ENCODE data around the gene COX4I1.

Gene COX4I1

GRCh38 chr16:85768199-85768598, 31.3 kb upstream of the COX4I1 start:
- DNase-seq = no peak

DNA sequence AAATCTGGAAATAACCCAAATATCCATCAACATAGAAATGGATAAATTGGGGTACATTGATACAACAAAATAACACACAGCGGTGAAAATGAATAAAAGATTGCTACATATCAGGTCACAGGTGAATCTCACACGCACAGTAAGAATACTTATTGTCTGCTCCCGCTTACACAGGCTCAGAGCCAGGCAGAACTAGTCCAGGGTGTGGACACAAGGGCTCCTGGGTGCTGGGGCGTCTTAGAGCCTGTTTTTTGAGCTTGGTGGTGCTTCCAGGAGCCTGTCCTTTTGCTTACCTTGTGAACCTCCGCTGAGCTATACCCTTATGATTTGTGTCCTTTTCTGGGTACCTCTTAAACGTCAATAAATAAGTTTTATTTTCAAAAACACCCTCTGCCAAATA, 28.8 kb upstream of the COX4I1 start:
- DNase-seq = no peak

GRCh38 chr16:85773044-85773443, 26.5 kb upstream of the COX4I1 start:
- DNase-seq = no peak

DNA sequence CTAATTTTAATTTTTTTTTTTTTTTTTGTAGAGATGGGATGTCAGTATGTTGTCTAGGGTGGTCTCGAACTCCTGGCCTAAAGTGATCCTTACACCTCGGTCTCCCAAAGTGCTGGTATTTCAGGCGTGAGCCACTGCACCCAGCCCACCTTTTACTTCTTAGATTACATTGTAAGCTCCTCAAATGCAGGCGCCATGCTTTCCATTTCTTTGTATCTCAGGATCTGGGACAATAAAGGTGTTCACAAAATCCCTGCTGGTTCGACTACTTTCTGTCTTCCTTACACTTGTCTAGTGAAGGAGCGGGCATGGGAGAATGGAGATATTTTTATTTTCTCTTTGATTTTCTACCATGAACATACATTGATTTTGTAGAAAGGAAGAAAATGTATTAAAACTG, 25.4 kb upstream of the COX4I1 start:
- DNase-seq = no peak

- DNase-seq = no peak
These were observed 24.7 kb upstream of the COX4I1 start for GRCh38 chr16:85774811-85775210.

DNA sequence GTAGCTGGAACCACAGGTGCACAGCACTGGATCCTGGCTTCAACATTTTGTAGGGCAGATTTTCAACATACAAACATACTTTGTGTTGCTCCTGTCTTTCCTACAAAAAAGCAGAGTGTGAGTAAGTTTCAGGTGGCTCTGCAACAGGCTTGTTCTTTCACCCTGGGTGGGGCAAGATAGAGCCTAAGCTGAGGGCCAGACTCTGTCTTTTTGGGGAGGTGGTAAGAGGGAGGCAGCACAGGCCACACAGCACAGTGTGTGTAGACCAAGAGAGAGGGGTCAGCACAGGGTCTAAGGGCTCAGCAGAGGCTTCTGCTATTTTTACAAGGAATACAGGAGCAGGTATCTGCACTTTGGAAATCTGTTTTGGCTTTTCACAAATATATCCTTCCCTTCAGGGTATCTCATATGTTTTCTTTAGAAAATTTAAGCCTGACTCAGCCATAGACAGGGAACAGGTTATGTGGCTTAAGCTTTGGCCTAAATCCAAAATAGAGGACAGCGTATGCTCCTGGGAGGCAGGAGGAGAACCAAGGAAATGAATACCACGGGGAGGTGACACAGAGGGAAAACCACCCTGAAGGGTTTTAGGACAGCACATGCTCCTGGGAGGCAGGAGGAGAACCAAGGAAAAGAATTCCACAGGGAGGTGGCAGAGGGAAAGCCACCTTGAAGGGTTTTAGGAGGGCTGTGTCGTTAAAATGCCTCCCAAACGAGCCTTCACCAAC, 21.7 kb upstream of the COX4I1 start:
- no peak for DNase-seq

GRCh38 chr16:85778873-85779272, 20.6 kb upstream of the COX4I1 start:
- DNase-seq = no peak

GRCh38 chr16:85780281-85780680, 19.2 kb upstream of the COX4I1 start:
- DNase-seq = no peak

GRCh38 chr16:85781156-85781555, 18.3 kb upstream of the COX4I1 start:
- no peak for DNase-seq

DNA sequence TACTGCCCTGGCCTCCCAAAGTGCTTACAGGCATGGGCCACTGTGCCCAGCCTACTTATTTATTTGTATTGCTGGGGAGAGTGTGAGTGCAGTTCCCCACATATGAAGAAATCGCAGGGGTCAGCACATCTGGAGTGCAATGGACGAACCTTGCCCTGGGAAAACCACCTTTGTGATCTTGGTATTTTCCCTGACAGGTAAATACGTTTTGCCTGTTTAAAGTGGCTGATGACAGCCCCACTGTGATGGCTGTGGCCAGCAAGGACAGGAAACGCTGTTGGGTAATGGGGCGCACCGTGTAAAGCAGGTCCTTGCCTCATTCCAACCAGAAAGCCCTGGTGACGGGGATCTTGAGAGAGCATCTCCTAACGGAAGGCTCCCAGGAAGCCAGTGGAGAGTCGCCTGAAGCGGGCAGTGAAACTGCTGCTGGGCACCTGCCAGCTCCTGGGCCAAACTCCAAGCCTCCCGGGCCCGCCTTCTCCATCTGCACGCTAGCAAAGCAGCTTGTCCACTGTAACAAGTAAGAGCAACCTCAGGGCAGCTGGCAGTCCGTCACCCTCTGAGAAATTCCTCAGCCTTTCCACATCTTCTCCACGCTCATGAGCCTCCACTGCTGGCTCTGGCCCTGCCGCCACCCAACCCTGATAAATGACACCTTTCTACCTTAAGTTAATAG, 17.7 kb upstream of the COX4I1 start:
- no peak for DNase-seq

DNA sequence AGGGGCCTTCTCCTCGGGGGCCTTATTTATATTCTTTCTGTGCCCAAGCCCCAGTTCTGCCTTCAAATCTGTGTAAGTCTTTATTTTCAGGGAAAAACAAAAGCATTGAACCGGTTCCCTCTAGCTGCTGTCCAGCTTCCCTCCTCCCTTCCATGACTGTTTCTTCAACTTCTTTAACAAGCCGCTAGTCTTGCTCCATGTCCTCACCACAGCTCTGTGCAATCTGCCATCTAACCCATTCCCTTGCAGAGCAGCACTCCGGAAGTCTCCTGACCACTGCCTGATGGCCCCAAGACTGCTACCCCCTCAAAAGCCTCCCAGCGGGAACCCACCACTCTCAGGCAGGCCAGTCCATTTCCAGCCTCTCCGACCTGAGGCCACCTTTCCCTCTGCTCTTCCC, 17.0 kb upstream of the COX4I1 start:
- DNase-seq = no peak

DNA sequence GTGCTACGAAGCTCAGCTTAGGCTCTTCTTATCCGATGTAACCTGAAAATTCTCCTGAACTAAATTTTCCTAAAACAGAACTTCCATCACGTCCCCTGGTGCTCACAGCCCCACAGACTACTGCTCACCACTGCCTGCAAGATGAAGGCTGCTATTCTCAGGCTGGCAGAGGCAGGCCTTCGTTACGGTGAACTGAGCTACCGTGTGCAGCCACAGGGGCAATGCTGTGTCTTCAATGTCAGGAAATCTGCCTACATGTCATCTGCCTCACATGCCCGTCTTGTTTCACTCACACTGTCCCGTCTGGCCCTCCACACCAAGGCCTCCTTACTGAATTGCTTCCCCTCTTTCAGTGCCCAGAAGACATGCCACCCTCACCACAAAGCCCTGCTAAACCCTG, 16.1 kb upstream of the COX4I1 start:
- DNase-seq = no peak

DNA sequence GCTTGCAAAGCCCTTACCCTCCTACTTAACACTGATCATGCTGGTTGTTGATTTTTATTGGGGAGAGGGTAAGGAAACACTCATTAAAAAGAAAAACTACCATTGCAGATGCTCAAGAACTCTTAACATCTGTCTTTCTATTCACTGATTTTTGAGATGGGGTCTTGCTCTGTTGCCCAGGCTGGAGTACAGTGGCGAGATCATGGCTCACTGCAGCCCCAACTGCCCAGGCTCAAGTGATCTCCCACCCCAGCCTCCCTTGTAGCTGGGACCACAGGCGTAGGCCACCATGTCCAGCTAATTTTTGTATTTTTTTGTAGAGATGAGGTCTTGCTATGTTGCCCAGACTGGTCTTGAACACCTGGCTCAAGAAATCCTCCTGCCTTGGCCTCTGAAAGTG, 14.7 kb upstream of the COX4I1 start:
- DNase-seq = no peak

DNA sequence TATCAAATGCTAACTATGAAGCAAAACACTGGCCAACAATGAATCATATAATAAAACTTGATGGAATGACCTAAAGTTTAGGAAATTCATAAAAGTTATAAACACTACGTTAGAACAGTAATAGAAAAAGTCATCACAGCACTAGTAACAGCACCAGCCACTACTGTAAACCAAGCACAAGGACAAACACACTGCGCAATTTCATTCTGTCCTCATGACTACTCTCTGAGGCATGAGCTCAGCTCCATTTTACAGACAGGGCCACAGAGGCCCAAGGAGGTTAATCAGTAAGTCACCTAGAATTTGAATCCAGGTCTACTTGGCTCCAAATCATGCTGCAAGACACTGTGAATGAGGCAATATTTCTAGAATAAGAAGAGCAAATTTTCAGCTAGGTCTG, 13.6 kb upstream of the COX4I1 start:
- DNase-seq = no peak

DNA sequence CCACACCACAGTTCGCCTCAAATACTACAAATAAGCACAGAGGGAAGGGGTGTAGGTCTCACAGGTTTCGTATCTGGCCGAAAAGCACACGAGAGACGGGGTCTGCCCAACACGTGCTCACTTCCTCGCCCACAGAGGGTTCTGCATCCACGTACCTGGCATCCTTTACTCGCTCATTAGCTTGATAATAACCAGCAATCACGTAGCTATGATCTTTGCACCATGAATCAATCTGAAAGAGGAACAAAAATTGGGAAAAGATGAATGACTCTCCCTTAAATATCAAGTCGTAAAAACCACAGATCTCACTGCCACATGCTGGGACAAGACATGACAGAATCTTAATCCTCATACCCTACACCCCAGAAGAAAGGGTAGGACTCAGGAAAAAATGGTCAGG, 10.7 kb upstream of the COX4I1 start:
- no peak for DNase-seq

GRCh38 chr16:85789773-85790172, 9.7 kb upstream of the COX4I1 start:
- no peak for DNase-seq

GRCh38 chr16:85793662-85794298, 5.7 kb upstream of the COX4I1 start:
- DNase-seq = no peak

DNA sequence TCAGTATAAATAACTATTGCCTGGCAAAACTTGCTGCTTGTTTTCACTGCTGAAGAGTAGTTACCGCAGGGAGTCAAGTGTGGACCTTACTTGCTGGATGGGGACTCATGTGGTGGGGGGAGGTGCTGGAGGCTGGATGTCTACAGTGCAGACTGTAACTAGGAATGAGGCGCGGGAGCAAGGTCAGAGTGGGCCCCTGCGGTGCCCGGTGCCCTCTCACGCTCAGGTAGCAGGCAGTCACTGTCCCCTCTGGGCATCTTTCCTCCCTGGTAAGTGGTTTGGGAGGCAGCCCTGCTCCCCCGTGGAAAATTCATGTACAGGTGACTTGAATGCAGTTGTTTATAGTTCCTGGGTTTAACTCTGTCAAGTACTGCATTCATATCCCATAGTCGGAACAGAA, 4.8 kb upstream of the COX4I1 start:
- no peak for DNase-seq

DNA sequence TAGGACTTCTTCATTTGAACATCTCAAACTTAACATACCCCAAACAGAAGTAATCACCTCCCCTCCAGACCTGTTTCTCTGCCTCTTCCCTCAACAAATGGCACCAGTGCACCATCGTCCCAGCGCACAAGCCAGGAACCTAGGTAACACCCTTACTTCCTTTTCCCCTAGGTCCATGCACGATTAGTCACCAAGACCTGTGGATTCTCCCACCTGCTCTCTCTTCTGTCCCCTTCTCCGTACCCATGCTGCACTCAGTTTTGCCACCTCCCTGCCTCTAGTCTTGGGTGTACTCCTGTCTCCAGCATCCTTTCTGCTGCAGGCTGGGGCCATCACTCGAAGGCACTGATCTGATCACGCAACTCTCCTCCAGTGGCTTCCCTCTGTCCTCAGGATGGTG, 3.3 kb upstream of the COX4I1 start:
- no peak for DNase-seq

DNA sequence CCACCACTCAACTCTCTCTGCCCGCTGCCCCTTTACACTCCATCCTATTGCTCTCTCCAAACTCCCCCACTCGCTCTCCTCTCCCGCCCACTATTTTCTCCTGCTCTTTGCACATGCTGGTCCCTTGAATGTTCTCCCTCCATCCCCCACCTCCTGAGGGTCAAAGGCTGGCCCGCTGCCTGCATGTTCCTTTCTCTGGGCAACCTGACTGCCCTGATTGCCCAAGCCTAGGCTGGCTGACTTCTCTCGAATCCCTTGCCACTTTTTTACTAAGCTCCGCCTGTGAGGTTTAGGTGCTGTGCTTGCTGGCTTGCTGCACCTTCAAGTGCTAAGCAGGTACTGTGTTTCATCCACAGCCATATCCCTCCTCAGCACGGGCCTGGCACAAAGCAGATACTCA, 2.9 kb upstream of the COX4I1 start:
- no peak for DNase-seq

GRCh38 chr16:85798283-85798776, 1.2 kb upstream of the COX4I1 start:
- DNase-seq = no peak

DNA sequence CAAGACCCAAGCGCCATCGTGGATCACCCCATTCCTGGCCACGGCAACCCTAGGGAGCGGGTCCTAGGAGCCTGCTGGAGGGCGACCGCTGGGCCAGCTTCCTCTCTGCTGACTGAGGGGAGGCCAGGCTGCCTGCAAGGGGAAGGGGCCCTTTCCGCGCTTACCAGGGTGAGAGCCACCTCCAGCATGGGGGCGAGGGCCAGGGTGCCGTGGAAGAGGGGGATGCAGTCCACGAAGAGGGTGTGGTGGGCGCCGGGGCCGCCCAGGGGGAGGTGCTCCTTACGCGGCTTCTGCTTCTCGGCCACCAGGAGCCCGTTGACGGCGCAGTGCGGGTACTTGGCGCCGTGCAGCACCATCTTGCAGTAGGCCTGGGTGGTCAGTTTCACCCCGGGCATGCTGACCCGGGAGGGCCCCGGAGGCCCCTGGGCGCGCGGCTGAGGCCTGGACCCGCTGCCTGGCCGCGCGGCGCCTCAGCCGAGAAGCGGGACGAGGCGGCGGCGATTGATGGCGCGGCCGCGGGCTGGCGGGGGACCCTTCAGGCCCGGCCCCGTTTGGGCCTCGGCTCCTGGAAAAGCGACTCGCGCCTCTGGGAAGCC, 496 bp upstream of the COX4I1 start:
- DNase-seq = no peak

- no peak for DNase-seq
These were observed 800 bp downstream of the COX4I1 start for GRCh38 chr16:85800321-85800669.

GRCh38 chr16:85803570-85803969, 4.1 kb downstream of the COX4I1 start:
- no peak for DNase-seq

All from GDM1 (cell line).